ENCODE data around the gene KIAA1549. TPM values are rescaled to one million over a fixed set of nuclear protein-coding genes. Genes with fewer than 3 reads are reported as not detected.

KIAA1549 gene
- total and polyA plus RNA-seq, 7 donors = 0.46 to 4.4 (median 1.4) TPM

DNA sequence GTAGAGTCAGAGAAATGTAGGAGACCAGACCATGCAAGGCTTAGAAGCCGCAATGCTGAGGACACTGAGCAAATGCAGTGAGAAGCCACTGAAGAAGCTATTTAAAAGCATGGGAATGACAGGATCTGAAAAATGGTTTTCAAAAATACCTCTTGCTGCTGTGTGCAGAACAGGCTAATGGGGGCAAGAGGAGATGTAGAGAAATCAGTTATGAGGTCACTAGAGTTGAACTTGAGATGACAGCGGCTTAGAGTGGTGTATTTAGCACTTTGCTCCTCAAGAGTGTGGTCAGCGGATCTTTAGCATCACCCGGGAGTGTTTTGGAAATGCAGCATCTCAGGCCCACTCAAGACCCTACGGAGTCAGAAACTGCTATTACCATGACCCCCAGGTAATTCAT lies 48.8 kb downstream of the KIAA1549 start:
- TF ChIP-seq, protein P1, sequence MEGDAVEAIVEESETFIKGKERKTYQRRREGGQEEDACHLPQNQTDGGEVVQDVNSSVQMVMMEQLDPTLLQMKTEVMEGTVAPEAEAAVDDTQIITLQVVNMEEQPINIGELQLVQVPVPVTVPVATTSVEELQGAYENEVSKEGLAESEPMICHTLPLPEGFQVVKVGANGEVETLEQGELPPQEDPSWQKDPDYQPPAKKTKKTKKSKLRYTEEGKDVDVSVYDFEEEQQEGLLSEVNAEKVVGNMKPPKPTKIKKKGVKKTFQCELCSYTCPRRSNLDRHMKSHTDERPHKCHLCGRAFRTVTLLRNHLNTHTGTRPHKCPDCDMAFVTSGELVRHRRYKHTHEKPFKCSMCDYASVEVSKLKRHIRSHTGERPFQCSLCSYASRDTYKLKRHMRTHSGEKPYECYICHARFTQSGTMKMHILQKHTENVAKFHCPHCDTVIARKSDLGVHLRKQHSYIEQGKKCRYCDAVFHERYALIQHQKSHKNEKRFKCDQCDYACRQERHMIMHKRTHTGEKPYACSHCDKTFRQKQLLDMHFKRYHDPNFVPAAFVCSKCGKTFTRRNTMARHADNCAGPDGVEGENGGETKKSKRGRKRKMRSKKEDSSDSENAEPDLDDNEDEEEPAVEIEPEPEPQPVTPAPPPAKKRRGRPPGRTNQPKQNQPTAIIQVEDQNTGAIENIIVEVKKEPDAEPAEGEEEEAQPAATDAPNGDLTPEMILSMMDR (IDR thresholded peaks at IDR 0.05) = no peak
- intact Hi-C loops (cut with DNase I) = no loop called here
- WGBS, 3 donors = 96 to 98% (median 97%) methylated on average over 5 of the region's 5 CpGs
- Histone ChIP-seq H3K27me3 (ENCODE audit: insufficient read depth in 3 of 3, low read length in 2 of 3) (no peaks in the 10 kb centered on the region), H3K4me1 (peaks cover 8% of the 10 kb centered on the region), H3K36me3 (ENCODE audit: insufficient read depth in 1 of 2, low read depth in 1 of 2) (no peaks in the 10 kb centered on the region), H3K27ac (no peak overlapping the region), H3K9me3 (no peaks in the 10 kb centered on the region), H3K4me3 (no peak overlapping the region)
- DNase-seq = no peak
- no peak for ATAC-seq

- DNase-seq = no peak
- ATAC-seq = no peak
- WGBS, 3 donors = 45 to 98% (median 91%) methylated on average over 1 of the region's 1 CpG
These were observed 51.2 kb downstream of the KIAA1549 start for GRCh38 chr7:138929969-138930368.

GRCh38 chr7:138926241-138926612 lies 55.0 kb downstream of the KIAA1549 start:
- Histone ChIP-seq H3K4me3 (no peak overlapping the region), H3K27me3 (ENCODE audit: insufficient read depth in 3 of 3, low read length in 2 of 3) (no peaks in the 10 kb centered on the region), H3K9me3 (no peaks in the 10 kb centered on the region), H3K4me1 (no peaks in the 10 kb centered on the region), H3K27ac (no peak overlapping the region), H3K36me3 (ENCODE audit: insufficient read depth in 1 of 2, low read depth in 1 of 2) (no peaks in the 10 kb centered on the region)
- 87 to 90% (median 90%) methylated on average over 8 of the region's 8 CpGs for WGBS, 3 donors
- intact Hi-C loops (cut with DNase I) = no loop called here
- no peak for DNase-seq
- TF ChIP-seq, protein P1 (IDR thresholded peaks at IDR 0.05) = no peak
- no peak for ATAC-seq

More at GRCh38 chr7:138929969-138930368, 51.2 kb downstream of the KIAA1549 start:
- Histone ChIP-seq H3K4me1 (no peaks in the 10 kb centered on the region), H3K4me3 (no peak overlapping the region), H3K9me3 (no peaks in the 10 kb centered on the region), H3K27ac (no peak overlapping the region), H3K27me3 (ENCODE audit: insufficient read depth in 3 of 3, low read length in 2 of 3) (no peaks in the 10 kb centered on the region), H3K36me3 (ENCODE audit: insufficient read depth in 1 of 2, low read depth in 1 of 2) (no peaks in the 10 kb centered on the region)
- TF ChIP-seq, protein P1 (IDR thresholded peaks at IDR 0.05) = no peak
- intact Hi-C loops (cut with DNase I) = no loop called here

DNA sequence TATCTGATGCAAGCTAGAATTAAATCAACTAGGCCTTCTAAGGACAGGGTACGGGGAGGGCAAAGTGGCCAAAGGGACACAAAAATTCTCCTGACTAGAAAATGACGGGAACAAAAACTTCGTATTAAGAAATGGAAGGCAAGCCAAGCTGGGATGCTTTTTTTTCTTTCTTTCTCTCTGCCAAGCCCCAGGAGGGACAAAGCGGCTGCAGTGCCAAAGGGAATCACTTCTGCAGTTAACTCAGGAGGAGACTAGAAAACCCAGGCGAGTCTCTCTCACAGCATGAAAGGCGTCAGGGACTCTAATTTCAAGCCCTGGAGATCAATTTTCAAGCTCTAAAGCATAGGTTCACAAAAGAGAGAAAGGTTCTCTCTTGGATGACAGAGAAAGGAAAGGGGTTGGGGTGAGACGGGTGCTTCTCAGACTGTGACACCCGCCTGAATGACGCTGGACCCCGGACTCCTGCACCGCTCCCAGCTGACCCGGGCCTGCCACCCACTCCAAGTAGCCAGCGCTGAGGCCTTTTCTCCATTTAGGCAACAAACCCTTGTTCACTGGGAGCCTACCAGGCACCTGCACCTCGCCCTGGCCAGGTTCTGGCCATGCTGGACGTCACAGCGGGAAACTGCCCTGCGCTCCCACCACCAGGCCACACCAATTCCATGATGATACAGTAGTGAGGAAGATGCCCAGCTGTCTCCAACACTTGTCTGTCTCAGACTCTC lies 56.5 kb downstream of the KIAA1549 start:
- TF ChIP-seq, protein P1 (IDR thresholded peaks at IDR 0.05) = no peak
- intact Hi-C loops (cut with DNase I) = no loop called here
- H3K27me3 ChIP-seq (ENCODE audit: insufficient read depth in 3 of 3, low read length in 2 of 3) = no peaks in the 10 kb centered on the region
- no peaks in the 10 kb centered on the region for H3K36me3 ChIP-seq (ENCODE audit: insufficient read depth in 1 of 2, low read depth in 1 of 2)
- DNase-seq (no peak), ATAC-seq (no peak)
- WGBS, 3 donors = 66 to 75% (median 73%) methylated on average over 17 of the region's 17 CpGs
- no peak overlapping the region for H3K27ac ChIP-seq
- H3K4me1 ChIP-seq = no peaks in the 10 kb centered on the region
- no peak overlapping the region for H3K4me3 ChIP-seq
- no peaks in the 10 kb centered on the region for H3K9me3 ChIP-seq

GRCh38 chr7:138921277-138921676 lies 59.9 kb downstream of the KIAA1549 start:
- Histone ChIP-seq H3K4me3 (no peak overlapping the region), H3K27ac (no peak overlapping the region), H3K4me1 (no peaks in the 10 kb centered on the region), H3K36me3 (ENCODE audit: insufficient read depth in 1 of 2, low read depth in 1 of 2) (no peaks in the 10 kb centered on the region), H3K9me3 (no peaks in the 10 kb centered on the region), H3K27me3 (ENCODE audit: insufficient read depth in 3 of 3, low read length in 2 of 3) (no peaks in the 10 kb centered on the region)
- intact Hi-C loops (cut with DNase I) = no loop called here
- TF ChIP-seq, protein P1 (IDR thresholded peaks at IDR 0.05) = no peak
- no peak for ATAC-seq
- DNase-seq = no peak
- WGBS, 3 donors = 96 to 98% (median 96%) methylated on average over 11 of the region's 11 CpGs

Data from psoas muscle (tissue), 8 donors.